Neural progenitor cell (in vitro differentiated cells): ENCODE results near the gene KCNQ1. TPM values are rescaled to one million over a fixed set of nuclear protein-coding genes. Genes with fewer than 3 reads are reported as not detected.

Source experiments
- DNase-seq: peaks from one replicate; pipeline ENCODE4 v3.0.0-alpha.2; 2016; ENCODE audit warnings: low spot score
- H2AFZ ChIP-seq: fragments of 200-600 bp; sonication (generic); replicated peaks from 2 replicates; pipeline ENCODE4 v1.6.1; 2016; ENCODE audit warnings: antibody characterized with exemption
- H3F3A ChIP-seq: fragments of 200-600 bp; sonication (generic); 2 replicates; pipeline ENCODE4 v1.6.1; 2016; ENCODE audit warnings: antibody characterized with exemption, low read depth
- H3K27ac ChIP-seq: fragments of 200-600 bp; sonication (generic); 2 replicates; pipeline ENCODE4 v1.5.1; 2016; ENCODE audit warnings: mild to moderate bottlenecking
- H3K27me3 ChIP-seq: fragments of 200-600 bp; sonication (generic); 2 replicates; pipeline ENCODE4 v1.6.1; 2016; ENCODE audit warnings: mild to moderate bottlenecking, moderate library complexity
- H3K36me3 ChIP-seq: fragments of 200-600 bp; sonication (generic); 2 replicates; pipeline ENCODE4 v1.5.1; 2016
- H3K4me1 ChIP-seq: fragments of 200-600 bp; sonication (generic); 2 replicates; pipeline ENCODE4 v1.6.1; 2016; ENCODE audit warnings: mixed run types
- H3K4me2 ChIP-seq: fragments of 200-600 bp; sonication (generic); 2 replicates; pipeline ENCODE4 v1.6.1; 2016
- H3K4me3 ChIP-seq: fragments of 200-600 bp; sonication (generic); 2 replicates; pipeline ENCODE4 v1.5.1; 2016
- H3K79me2 ChIP-seq: fragments of 200-600 bp; sonication (generic); 2 replicates; pipeline ENCODE4 v1.6.1; 2016; ENCODE audit warnings: low read depth
- H3K9ac ChIP-seq: fragments of 200-600 bp; sonication (generic); 2 replicates; pipeline ENCODE4 v1.6.1; 2016
- H3K9me3 ChIP-seq: fragments of 200-600 bp; sonication (generic); 2 replicates; pipeline ENCODE4 v1.5.1; 2016; ENCODE audit warnings: low read depth
- H4K20me1 ChIP-seq: fragments of 200-600 bp; sonication (generic); 2 replicates; pipeline ENCODE4 v1.6.1; 2016; ENCODE audit warnings: low read depth
- H3K27ac Mint-ChIP-seq: 3 replicates; pipeline ENCODE4 v1.8.0; 2021; ENCODE audit warnings: mixed read lengths
- H3K27me3 Mint-ChIP-seq: 2 replicates; pipeline ENCODE4 v1.8.0; 2022; ENCODE audit warnings: low read depth, mild to moderate bottlenecking, inconsistent platforms, moderate library complexity, mixed read lengths; ENCODE audit not compliant: insufficient read depth
- H3K36me3 Mint-ChIP-seq: 3 replicates; pipeline ENCODE4 v1.8.0; 2021; ENCODE audit warnings: mixed read lengths
- H3K4me1 Mint-ChIP-seq: 3 replicates; pipeline ENCODE4 v1.8.0; 2021; ENCODE audit warnings: mixed read lengths
- H3K4me3 Mint-ChIP-seq: 3 replicates; pipeline ENCODE4 v1.8.0; 2021; ENCODE audit warnings: mild to moderate bottlenecking, moderate library complexity, mixed read lengths
- H3K9me3 Mint-ChIP-seq: 3 replicates; pipeline ENCODE4 v1.8.0; 2020; ENCODE audit warnings: mixed read lengths
- CTCF ChIP-seq: fragments of 200-600 bp; sonication (generic); IDR thresholded peaks from 2 replicates; pipeline ENCODE4 v1.5.1; 2017; ENCODE audit warnings: antibody characterized with exemption, mild to moderate bottlenecking
- EZH2 ChIP-seq: fragments of 200-600 bp; sonication (generic); IDR thresholded peaks from 2 replicates; pipeline ENCODE4 v1.6.1; 2017; ENCODE audit warnings: antibody characterized with exemption, mild to moderate bottlenecking, moderate library complexity
- EZH2phosphoT487 ChIP-seq: fragments of 200-600 bp; sonication (generic); IDR thresholded peaks from 2 replicates; pipeline ENCODE4 v1.6.1; 2017; ENCODE audit warnings: antibody characterized with exemption
- total RNA-seq: library from RNA; depleted of rRNA; stranded (reverse); fragments of >200 nt; gene quantifications from 2 replicates; pipeline ENCODE4 v1.2.3, GENCODE V29; 2015; ENCODE audit warnings: low replicate concordance

Gene KCNQ1
- total RNA-seq, 1 donor from 2014 or later = 0.11 TPM

- Mint-ChIP-seq H3K27me3 (peaks cover 10% of the 10 kb centered on the region), H3K4me3 (no peak overlapping the region), H3K4me1 (peaks cover 29% of the 10 kb centered on the region), H3K9me3 (peaks cover 24% of the 10 kb centered on the region), H3K36me3 (peaks cover 8% of the 10 kb centered on the region), H3K27ac (no peak overlapping the region)
- Histone ChIP-seq H3K27ac (no peak overlapping the region), H3K4me2 (no peak overlapping the region), H3K4me1 (peaks cover 9% of the 10 kb centered on the region), H3K9me3 (peaks cover 6% of the 10 kb centered on the region), H2AFZ (no peak overlapping the region), H3K9ac (no peak overlapping the region), H4K20me1 (no peaks in the 10 kb centered on the region), H3K79me2 (no peaks in the 10 kb centered on the region), H3K36me3 (no peaks in the 10 kb centered on the region), H3F3A (no peaks in the 10 kb centered on the region), H3K4me3 (no peak overlapping the region), H3K27me3 (no peaks in the 10 kb centered on the region)
- TF ChIP-seq CTCF (no peak), EZH2phosphoT487 (no peak), EZH2 (no peak)
- no peak for DNase-seq
Measured at GRCh38 chr11:2832533-2833020, 387.8 kb downstream of the KCNQ1 start.

- no peak overlapping the region for H3K4me3 ChIP-seq
- no peak overlapping the region for H3K27ac Mint-ChIP-seq
- peaks cover 31% of the 10 kb centered on the region for H3K4me1 Mint-ChIP-seq
- no peaks in the 10 kb centered on the region for H3K79me2 ChIP-seq
- no peak for DNase-seq
- peaks cover 8% of the 10 kb centered on the region for H3K36me3 Mint-ChIP-seq
- no peaks in the 10 kb centered on the region for H3K27me3 ChIP-seq
- TF ChIP-seq CTCF = no peak
- TF ChIP-seq EZH2 = no peak
- TF ChIP-seq EZH2phosphoT487 = no peak
- peaks cover 10% of the 10 kb centered on the region for H3K27me3 Mint-ChIP-seq
- peaks cover 14% of the 10 kb centered on the region for H3K4me1 ChIP-seq
- no peak overlapping the region for H3K27ac ChIP-seq
- peaks cover 18% of the 10 kb centered on the region for H3K9me3 Mint-ChIP-seq
- H4K20me1 ChIP-seq = no peaks in the 10 kb centered on the region
- H2AFZ ChIP-seq = no peak overlapping the region
- peaks cover 6% of the 10 kb centered on the region for H3K9me3 ChIP-seq
- H3K9ac ChIP-seq = no peak overlapping the region
- no peaks in the 10 kb centered on the region for H3F3A ChIP-seq
- no peak overlapping the region for H3K4me3 Mint-ChIP-seq
- no peak overlapping the region for H3K4me2 ChIP-seq
- H3K36me3 ChIP-seq = no peaks in the 10 kb centered on the region
Measured at GRCh38 chr11:2833051-2833715, 388.4 kb downstream of the KCNQ1 start.

GRCh38 chr11:2833716-2834502, 389.1 kb downstream of the KCNQ1 start:
- Histone ChIP-seq H3F3A (no peaks in the 10 kb centered on the region), H3K4me1 (peaks cover 14% of the 10 kb centered on the region)

More at GRCh38 chr11:2833716-2834502, 389.1 kb downstream of the KCNQ1 start:
- Histone ChIP-seq H3K9me3 (peaks cover 4% of the 10 kb centered on the region), H3K4me2 (no peak overlapping the region), H3K9ac (no peak overlapping the region), H3K4me3 (no peak overlapping the region), H4K20me1 (no peaks in the 10 kb centered on the region), H2AFZ (no peak overlapping the region), H3K79me2 (no peaks in the 10 kb centered on the region), H3K36me3 (no peaks in the 10 kb centered on the region), H3K27me3 (no peaks in the 10 kb centered on the region), H3K27ac (no peak overlapping the region)
- peaks cover 6% of the 10 kb centered on the region for H3K27me3 Mint-ChIP-seq
- H3K27ac Mint-ChIP-seq = peak overlapping the region; percentile 88
- peaks cover 10% of the 10 kb centered on the region for H3K9me3 Mint-ChIP-seq
- DNase-seq = no peak
- TF ChIP-seq EZH2 (no peak), EZH2phosphoT487 (no peak), CTCF (no peak)
- peaks cover 7% of the 10 kb centered on the region for H3K36me3 Mint-ChIP-seq
- H3K4me1 Mint-ChIP-seq = peaks cover 34% of the 10 kb centered on the region
- H3K4me3 Mint-ChIP-seq = no peak overlapping the region
